ENCODE data around the gene FGFR2. TPM values are rescaled to one million over a fixed set of nuclear protein-coding genes. Genes with fewer than 3 reads are reported as not detected.

FGFR2 gene
- total RNA-seq, 6 experiments from 2014 or later: not detected

- Mint-ChIP-seq H3K4me1 (ENCODE audit: low read depth) (peaks cover 6% of the 10 kb centered on the region; the same call in 1 of the 2 replicates), H3K36me3 (ENCODE audit: low read depth) (no peaks in the 10 kb centered on the region), H3K4me3 (no peak overlapping the region), H3K27ac (no peak overlapping the region), H3K27me3 (ENCODE audit: insufficient read depth) (peaks cover 6% of the 10 kb centered on the region), H3K9me3 (peaks cover 5% of the 10 kb centered on the region; the same call in 1 of the 2 replicates)
- DNase-seq: no peak
- TF ChIP-seq CTCF (IDR thresholded peaks at IDR 0.05): no peak
Observed at GRCh38 chr10:121605708-121606107, 7.5 kb upstream of the FGFR2 start.

- TF ChIP-seq CTCF (IDR thresholded peaks at IDR 0.05): no peak
- Mint-ChIP-seq H3K4me1 (ENCODE audit: low read depth) (no peaks in the 10 kb centered on the region), H3K27ac (no peak overlapping the region), H3K36me3 (ENCODE audit: low read depth) (no peaks in the 10 kb centered on the region), H3K4me3 (no peak overlapping the region), H3K9me3 (peaks cover 5% of the 10 kb centered on the region; the same call in 1 of the 2 replicates), H3K27me3 (ENCODE audit: insufficient read depth) (peaks cover 8% of the 10 kb centered on the region)
- no peak for DNase-seq
Observed at GRCh38 chr10:121601458-121601857, 3.2 kb upstream of the FGFR2 start.

- H3K27ac Mint-ChIP-seq: no peak overlapping the region
- TF ChIP-seq CTCF (IDR thresholded peaks at IDR 0.05): no peak
- H3K36me3 Mint-ChIP-seq (ENCODE audit: low read depth): no peaks in the 10 kb centered on the region
- H3K4me1 Mint-ChIP-seq (ENCODE audit: low read depth): no peaks in the 10 kb centered on the region
- H3K4me3 Mint-ChIP-seq: no peak overlapping the region
- H3K27me3 Mint-ChIP-seq (ENCODE audit: insufficient read depth): peaks cover 14% of the 10 kb centered on the region
- H3K9me3 Mint-ChIP-seq: peaks cover 5% of the 10 kb centered on the region; the same call in 1 of the 2 replicates
- no peak for DNase-seq
Observed at GRCh38 chr10:121600611-121601010, 2.4 kb upstream of the FGFR2 start.

- Mint-ChIP-seq H3K36me3 (ENCODE audit: low read depth) (no peaks in the 10 kb centered on the region), H3K9me3 (peaks cover 5% of the 10 kb centered on the region; the same call in 1 of the 2 replicates), H3K27me3 (ENCODE audit: insufficient read depth) (peaks cover 14% of the 10 kb centered on the region), H3K27ac (no peak overlapping the region), H3K4me3 (no peak overlapping the region), H3K4me1 (ENCODE audit: low read depth) (no peaks in the 10 kb centered on the region)
- no peak for DNase-seq
- TF ChIP-seq CTCF (IDR thresholded peaks at IDR 0.05): no peak
Observed at GRCh38 chr10:121599947-121600346, 1.7 kb upstream of the FGFR2 start.

- TF ChIP-seq CTCF (IDR thresholded peaks at IDR 0.05): no peak
- no peaks in the 10 kb centered on the region for H3K36me3 Mint-ChIP-seq (ENCODE audit: low read depth)
- peaks cover 14% of the 10 kb centered on the region for H3K27me3 Mint-ChIP-seq (ENCODE audit: insufficient read depth)
- peaks cover 5% of the 10 kb centered on the region; the same call in 1 of the 2 replicates for H3K9me3 Mint-ChIP-seq
- DNase-seq: no peak
- no peak overlapping the region for H3K4me3 Mint-ChIP-seq
- H3K4me1 Mint-ChIP-seq (ENCODE audit: low read depth): no peaks in the 10 kb centered on the region
- H3K27ac Mint-ChIP-seq: no peak overlapping the region
Observed at GRCh38 chr10:121597504-121598262, 561 bp downstream of the FGFR2 start.
